ENCODE results near the gene PPP1R16B. TPM values are rescaled to one million over a fixed set of nuclear protein-coding genes. Genes with fewer than 3 reads are reported as not detected.

Gene PPP1R16B
- total RNA-seq, 2 donors from 2014 or later, result 45.5 to 80.4 TPM

DNA sequence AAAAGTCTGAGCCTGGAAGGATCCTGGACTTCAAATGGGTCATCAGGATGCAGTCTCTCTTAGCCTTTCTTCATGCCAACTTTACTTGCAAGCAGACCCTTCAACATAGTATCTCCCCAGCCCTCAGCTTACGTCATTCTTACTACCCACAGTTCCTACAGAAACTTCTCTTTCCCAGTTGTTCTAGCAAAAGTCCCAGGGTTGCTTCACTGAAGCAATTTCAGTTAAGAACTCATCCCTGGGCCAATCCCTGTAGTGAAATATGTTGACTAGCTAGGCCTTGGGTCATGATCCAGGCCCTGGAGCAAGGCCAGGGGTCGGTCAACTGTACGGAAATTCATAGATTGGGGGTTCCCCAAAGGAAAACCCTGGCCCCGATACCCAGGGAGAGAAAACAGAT, 112.2 kb downstream of the PPP1R16B start:
- ATAC-seq (no peak), DNase-seq (ENCODE audit: low spot score in 2 of 2) (no peak)
- no peaks in the 10 kb centered on the region for H3K9me3 Mint-ChIP-seq
- H3K36me3 Mint-ChIP-seq, result no peaks in the 10 kb centered on the region
- peak overlapping the region in 1 of 2 donors; percentile 55 for H3K27ac Mint-ChIP-seq

DNA sequence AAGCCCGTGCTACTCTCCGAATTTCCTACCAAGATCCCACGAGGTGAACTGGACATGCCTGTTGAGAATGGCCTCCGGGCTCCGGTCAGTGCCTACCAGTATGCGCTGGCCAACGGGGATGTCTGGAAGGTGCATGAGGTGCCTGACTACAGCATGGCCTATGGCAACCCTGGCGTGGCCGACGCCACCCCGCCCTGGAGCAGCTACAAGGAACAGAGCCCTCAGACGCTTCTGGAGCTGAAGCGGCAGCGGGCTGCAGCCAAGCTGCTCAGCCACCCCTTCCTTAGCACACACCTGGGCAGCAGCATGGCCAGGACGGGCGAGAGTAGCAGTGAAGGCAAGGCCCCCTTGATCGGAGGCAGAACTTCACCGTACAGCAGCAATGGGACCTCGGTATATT, 112.7 kb downstream of the PPP1R16B start:
- H3K27ac Mint-ChIP-seq, result no peak overlapping the region
- H3K9me3 Mint-ChIP-seq, result no peaks in the 10 kb centered on the region
- DNase-seq (ENCODE audit: low spot score in 2 of 2) (peak in 1 of 2 donors; percentile 25), ATAC-seq (peak in 1 of 2 donors; percentile 7)
- H3K36me3 Mint-ChIP-seq, result no peaks in the 10 kb centered on the region

DNA sequence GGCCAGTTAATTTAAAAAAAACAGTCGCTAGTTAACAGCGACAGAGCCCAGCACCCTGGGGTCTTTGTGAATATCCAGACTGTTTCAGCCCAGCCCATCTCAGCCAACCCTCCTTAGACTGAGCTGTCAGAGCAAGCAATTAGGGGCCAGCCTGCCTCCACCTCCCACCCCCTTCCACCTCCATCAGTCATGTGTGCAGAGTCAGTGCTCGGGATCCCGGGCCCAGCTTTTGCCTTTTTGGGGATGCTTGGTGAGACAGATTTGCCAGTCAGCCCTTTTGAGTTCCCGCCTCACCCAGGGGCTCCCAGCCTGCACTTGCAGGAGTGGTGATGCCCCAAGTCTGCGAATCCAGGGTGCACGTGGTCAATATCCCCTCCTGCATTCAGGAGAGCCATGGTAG, 114.2 kb downstream of the PPP1R16B start:
- H3K9me3 Mint-ChIP-seq, result no peaks in the 10 kb centered on the region
- DNase-seq (ENCODE audit: low spot score in 2 of 2) (no peak), ATAC-seq (no peak)
- no peaks in the 10 kb centered on the region for H3K36me3 Mint-ChIP-seq
- H3K27ac Mint-ChIP-seq, result no peak overlapping the region

DNA sequence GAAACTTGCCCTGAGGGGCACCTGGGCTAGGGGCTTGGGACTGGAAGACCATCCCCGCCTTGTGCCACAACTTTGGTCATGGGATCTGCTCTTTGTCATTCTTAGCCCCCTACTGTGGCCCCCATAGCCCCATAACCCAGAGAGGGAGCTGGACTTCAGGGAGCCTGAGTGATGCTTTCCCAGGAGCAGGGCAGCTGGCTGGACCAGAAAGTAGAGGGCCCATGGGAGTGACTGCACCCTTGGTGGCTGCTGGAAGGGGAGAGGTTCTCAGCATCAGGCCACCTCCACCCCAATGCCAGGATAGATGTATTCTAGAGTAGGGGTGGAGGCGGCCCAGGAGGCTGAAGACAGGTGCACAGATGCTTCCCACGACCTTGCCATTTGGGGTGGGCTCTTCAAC, 114.9 kb downstream of the PPP1R16B start:
- no peak for DNase-seq (ENCODE audit: low spot score in 2 of 2)
- H3K27ac Mint-ChIP-seq, result peak overlapping the region in 1 of 2 donors; percentile 25
- no peaks in the 10 kb centered on the region for H3K36me3 Mint-ChIP-seq
- peak in 1 of 2 donors; percentile 9 for ATAC-seq
- H3K9me3 Mint-ChIP-seq, result no peaks in the 10 kb centered on the region

DNA sequence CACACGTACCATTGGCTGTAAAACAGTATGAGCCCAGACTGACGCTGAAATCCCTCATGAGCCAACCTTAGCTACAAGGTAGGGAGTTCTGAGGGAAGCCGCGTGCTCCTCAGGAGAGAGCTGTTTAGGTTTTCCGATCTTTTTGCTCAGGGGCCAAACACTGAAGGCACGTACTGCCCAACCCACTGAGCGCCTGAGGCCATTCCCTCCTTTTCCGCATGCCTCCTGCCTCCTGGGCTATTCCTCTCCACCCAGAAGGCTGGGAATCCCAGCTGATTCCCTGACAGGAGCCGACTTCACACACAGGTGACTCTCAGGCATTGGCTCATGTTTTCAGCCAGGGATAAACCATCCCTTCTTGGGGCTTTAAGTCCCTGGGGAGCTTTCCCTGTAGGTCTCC, 115.4 kb downstream of the PPP1R16B start:
- no peaks in the 10 kb centered on the region for H3K9me3 Mint-ChIP-seq
- ATAC-seq (no peak), DNase-seq (ENCODE audit: low spot score in 2 of 2) (no peak)
- H3K36me3 Mint-ChIP-seq, result no peaks in the 10 kb centered on the region
- H3K27ac Mint-ChIP-seq, result peak overlapping the region in 1 of 2 donors; percentile 79

DNA sequence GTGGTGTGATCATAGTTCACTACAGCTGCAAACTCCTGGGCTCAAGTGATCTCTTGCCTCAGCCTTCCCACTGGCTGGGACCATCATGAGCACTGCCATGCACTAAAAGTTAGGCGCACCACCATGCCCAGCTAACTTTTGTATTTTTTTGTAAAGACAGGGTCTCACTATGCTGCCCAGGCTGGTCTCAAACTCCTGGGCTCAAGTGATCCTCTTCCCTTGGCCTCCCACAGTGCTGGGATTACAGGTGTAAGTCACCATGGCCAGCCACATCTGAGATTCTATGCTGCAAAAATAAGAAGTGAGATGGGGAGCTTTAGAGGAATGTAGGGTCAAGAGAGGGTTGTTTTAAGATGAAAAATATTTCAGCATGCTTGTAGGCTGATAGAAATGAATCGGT, 119.2 kb downstream of the PPP1R16B start:
- Mint-ChIP-seq H3K36me3 (peaks cover 6 to 9% of the 10 kb centered on the region in 2 donors), H3K27ac (peak overlapping the region; percentile 34 to 87), H3K9me3 (no peaks in the 10 kb centered on the region)
- no peak for DNase-seq (ENCODE audit: low spot score in 2 of 2)
- ATAC-seq, result no peak

DNA sequence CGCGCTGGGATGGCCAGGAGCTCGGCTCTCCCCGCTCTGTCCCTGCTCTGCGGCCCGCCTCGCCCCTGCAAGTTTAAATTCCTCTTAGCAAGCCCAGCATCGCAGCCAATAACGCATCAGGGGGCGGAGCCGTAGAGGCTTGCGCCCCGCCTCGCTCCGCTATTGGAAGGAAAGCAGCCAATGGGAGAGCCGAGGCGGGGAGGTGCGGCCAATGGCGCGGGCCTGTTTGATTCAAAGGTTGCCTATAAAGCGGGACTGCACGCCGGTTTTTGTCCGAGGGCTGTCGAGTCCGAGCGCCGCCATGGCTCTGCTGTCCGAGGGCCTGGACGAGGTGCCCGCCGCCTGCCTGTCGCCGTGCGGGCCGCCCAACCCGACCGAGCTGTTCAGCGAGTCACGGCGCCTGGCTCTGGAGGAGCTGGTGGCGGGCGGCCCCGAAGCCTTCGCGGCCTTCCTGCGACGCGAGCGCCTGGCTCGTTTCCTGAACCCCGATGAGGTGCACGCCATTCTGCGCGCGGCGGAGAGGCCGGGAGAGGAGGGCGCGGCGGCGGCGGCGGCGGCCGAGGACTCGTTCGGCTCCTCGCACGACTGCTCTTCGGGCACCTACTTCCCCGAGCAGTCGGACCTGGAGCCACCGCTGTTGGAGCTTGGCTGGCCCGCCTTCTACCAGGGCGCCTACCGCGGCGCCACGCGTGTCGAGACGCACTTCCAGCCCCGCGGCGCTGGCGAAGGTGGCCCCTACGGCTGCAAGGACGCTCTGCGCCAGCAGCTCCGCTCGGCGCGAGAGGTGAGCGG, 120.8 kb downstream of the PPP1R16B start, which contains the start of gene FAM83D:
Gene FAM83D (plus strand): TSS at position 276 of the 792 bp plus-strand sequence. CDS start 26 bp downstream, at position 302.
- Mint-ChIP-seq H3K9me3 (no peaks in the 10 kb centered on the region), H3K36me3 (peaks cover 6 to 9% of the 10 kb centered on the region in 2 donors), H3K27ac (peak within 1 kb of the TSS; percentile 87 to 95)
- ATAC-seq (peak; percentile 94 to 96), DNase-seq (ENCODE audit: low spot score in 2 of 2) (peak; percentile 95 to 98)

DNA sequence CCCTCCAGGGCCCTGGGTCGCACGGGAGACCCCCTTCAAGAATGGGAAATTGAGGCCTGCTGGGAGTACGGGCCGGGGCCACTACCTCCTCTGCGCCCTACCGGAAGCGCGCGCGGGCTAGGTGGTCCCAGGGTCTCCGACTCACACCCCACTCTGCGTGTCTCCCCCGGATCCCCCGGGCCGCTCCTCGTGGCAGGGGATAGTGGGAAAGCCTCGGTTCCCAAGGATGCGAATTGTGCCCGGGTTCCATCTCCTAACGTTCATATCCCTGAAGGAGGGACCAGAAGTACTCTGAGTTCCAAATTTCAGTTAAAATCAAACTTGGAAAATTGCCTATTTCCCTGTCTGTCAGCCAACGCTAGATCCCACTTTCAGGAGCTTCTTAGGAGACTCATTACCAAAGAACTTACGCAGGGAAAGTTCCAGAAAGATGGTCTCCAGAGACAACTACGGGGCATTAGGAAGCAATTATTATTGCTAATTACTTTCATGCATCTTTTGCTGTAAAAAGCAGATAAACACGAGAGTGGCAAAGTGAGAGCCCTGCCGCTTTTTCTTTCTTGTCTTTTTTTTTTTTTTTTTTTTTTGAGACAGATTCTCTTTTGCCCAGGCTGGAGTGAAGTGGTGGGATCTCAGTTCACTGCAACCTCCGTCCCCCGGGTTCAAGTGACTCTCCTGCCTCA, 121.6 kb downstream of the PPP1R16B start:
- no peaks in the 10 kb centered on the region for H3K9me3 Mint-ChIP-seq
- DNase-seq (ENCODE audit: low spot score in 2 of 2) (no peak), ATAC-seq (peak in 1 of 2 donors; percentile 2)
- peak overlapping the region; percentile 87 to 95 for H3K27ac Mint-ChIP-seq
- peaks cover 6 to 9% of the 10 kb centered on the region in 2 donors for H3K36me3 Mint-ChIP-seq

DNA sequence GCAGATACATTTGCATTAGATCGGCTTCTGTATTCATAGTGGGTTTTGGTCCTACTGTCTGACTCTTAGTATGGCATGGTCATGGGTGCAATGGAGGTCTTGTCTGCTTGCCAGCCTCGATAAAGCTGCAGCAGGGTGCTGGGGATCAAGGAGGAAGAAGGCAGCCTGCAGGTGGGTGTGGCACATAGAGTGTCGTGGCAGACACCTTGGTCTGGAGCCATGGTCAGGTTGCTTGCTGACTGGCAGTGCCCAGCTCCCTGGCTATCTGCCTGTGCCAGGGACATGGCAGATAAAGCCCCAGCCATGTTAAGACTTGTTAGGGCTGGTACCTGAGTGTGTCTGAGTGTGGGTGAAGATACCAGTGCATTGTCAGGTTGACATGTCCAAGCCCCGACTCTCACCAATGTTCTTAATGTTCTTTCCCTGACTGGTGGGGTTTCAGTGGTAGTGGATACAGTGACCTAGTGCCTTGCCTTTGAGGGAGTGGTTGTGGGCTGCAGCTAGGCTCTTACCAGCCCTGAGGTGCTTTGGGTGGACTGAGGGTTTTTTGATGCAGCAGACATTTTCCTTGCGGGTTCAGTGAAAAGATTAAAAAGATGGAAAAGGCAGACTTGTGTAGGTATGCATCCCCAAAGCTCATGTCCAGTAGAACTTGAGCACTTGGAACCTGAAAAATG, 122.5 kb downstream of the PPP1R16B start:
- Mint-ChIP-seq H3K27ac (peak overlapping the region; percentile 4 to 87), H3K9me3 (no peaks in the 10 kb centered on the region), H3K36me3 (peaks cover 6 to 9% of the 10 kb centered on the region in 2 donors)
- no peak for DNase-seq (ENCODE audit: low spot score in 2 of 2)
- ATAC-seq, result no peak

DNA sequence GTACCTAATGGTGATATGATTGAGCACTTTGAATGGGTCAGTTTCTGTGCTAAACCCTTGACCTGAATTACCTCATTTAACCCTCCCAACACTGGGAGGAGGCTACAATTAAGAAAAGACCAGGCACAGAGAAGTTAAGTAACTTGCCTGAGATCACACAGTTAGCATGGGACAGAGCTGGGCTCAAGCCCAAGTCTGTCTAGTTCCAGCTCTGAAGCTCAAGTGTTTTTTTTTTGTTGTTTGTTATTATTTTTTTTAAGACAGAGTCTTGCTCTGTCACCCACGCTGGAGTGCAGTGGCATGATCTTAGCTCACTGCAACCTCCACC, 124.7 kb downstream of the PPP1R16B start:
- Mint-ChIP-seq H3K9me3 (no peaks in the 10 kb centered on the region), H3K27ac (peak overlapping the region in 1 of 2 donors; percentile 84), H3K36me3 (peaks cover 6 to 9% of the 10 kb centered on the region in 2 donors)
- no peak for ATAC-seq
- DNase-seq (ENCODE audit: low spot score in 2 of 2), result no peak

DNA sequence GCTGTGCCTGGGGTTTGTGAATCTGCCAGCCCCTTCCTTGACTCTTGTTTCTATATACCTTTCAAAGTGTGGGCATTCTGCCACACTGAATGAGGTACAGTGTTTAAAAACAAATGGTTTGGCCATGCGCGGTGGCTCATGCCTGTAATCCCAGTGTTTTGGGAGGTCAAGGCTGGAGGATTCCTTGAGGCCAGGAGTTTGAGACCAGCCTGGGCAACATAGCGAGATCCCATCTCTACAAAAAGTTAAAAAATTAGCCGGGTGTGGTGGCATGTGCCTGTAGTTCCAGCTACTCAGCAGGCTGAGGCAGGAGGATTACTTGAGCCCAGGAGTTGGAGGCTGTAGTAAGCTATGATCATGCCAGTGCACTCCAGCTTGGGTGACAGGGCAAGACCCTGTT, 126.5 kb downstream of the PPP1R16B start:
- Mint-ChIP-seq H3K36me3 (peaks cover 6 to 9% of the 10 kb centered on the region in 2 donors), H3K27ac (no peak overlapping the region), H3K9me3 (no peaks in the 10 kb centered on the region)
- ATAC-seq (no peak), DNase-seq (ENCODE audit: low spot score in 2 of 2) (no peak)

DNA sequence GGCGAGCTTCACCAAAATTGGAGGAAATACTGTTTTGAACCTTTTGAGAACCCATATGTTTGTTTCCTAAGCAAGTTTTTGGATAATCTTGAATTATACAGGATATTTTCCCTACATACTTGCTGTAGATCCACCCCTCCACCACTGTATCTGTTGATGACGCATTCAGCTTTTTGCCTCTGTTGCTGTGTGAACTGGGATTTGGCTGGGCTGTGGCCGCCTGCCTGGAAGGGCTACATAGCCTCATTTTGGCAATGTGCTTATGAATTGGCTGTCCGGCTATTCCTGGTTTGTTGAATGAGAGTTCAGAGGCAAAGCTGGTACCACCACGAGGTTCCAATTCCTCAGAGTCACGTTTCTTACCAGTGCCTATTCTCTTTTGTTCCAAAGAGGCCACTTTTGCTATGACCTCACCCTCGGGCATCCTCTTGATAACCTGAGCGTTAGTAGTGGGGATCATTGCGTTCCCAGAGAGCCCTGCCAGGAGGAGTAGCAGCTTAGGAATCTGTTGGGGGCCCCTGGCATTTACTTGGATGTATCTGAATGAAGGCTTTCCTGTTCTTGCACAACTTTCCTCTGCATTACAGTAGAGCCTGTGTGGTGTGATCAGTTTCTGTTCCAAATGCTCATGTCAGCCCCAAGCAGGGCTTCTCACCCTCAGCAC, 127.1 kb downstream of the PPP1R16B start:
- peaks cover 6 to 9% of the 10 kb centered on the region in 2 donors for H3K36me3 Mint-ChIP-seq
- no peak for ATAC-seq
- no peaks in the 10 kb centered on the region for H3K9me3 Mint-ChIP-seq
- no peak for DNase-seq (ENCODE audit: low spot score in 2 of 2)
- H3K27ac Mint-ChIP-seq, result no peak overlapping the region

DNA sequence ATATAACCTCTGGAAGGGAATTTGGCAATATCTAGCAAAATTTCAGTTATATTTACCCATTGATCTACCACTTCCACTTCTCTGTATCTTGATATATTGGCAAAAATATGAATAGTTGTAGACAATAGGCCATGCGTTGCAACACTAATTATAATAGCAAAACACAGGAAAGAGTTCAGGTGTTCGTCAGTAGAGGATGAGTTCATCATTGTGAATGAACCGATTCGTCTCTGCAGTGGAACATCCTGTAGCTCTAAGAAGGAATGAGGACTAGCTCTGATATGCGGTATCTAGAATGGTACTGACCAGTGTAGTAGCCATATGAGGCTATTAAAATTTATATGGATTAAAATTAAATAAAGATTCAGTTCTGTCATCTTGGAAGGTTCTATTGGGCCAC, 129.0 kb downstream of the PPP1R16B start:
- ATAC-seq, result no peak
- H3K36me3 Mint-ChIP-seq, result peaks cover 0 to 12% of the 10 kb centered on the region in 2 donors
- H3K9me3 Mint-ChIP-seq, result no peaks in the 10 kb centered on the region
- H3K27ac Mint-ChIP-seq, result no peak overlapping the region
- DNase-seq (ENCODE audit: low spot score in 2 of 2), result no peak

DNA sequence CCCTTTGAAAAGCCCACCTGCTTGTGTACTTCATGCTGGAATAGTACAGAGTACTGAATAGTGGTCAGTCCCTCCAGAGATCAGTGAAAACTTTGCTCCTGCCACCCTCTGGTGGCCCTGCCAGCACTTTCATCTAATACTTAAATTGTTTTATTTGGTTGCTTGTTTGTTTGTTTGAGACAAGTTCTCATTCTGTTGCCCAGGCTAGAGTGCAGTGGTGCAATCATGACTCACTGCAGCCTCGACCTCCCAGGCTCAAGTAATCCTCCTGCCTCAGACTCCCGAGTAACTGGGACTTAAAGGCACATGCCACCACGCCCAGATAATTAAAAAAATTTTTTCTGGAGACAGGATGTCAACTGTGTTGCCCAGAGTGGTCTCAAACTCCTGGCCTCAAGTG, 129.8 kb downstream of the PPP1R16B start:
- Mint-ChIP-seq H3K36me3 (peaks cover 0 to 15% of the 10 kb centered on the region in 2 donors), H3K9me3 (no peaks in the 10 kb centered on the region), H3K27ac (no peak overlapping the region)
- ATAC-seq (no peak), DNase-seq (ENCODE audit: low spot score in 2 of 2) (no peak)

DNA sequence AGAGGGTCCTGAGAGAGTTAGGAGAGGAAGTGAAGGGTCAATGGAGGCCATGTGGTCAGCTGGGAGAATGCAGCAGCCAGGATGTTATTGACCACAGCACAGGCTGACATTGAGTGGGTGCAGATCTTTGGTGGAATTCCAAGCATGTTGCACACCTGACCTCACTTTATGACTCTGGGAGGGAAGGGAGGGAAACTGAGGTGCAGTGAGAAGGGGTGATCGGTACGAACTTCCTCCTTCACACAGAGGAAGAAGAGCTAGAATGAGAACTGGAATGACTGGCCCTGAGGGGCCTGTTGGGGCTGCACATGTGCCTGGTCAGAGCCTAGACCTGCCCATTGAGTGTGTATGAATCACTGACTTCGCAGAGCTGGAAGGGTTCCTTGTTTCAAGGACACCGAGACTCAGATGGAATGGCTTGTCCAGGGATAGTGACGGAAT, 130.5 kb downstream of the PPP1R16B start:
- Mint-ChIP-seq H3K9me3 (no peaks in the 10 kb centered on the region), H3K27ac (no peak overlapping the region), H3K36me3 (peaks cover 0 to 15% of the 10 kb centered on the region in 2 donors)
- ATAC-seq (no peak), DNase-seq (ENCODE audit: low spot score in 2 of 2) (no peak)

DNA sequence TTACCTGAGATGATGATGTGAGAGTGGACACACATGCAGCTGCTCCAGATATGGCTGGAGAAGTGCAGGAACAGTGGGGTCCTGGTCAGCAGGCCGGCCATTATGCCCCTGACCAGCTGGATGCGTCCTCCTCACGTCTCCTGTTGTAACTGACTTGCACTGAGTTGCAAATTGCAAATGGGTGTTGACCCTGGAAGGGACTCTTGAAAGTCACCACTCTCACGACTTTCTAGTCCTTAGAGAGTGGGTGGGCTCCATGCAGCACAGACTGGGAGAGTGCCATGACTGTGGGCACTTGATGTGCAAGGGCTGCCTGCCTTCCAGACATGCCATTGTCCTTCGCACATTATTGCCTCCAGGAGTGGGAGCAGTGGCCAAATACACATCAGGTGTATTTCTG, 131.5 kb downstream of the PPP1R16B start:
- Mint-ChIP-seq H3K27ac (no peak overlapping the region), H3K9me3 (no peaks in the 10 kb centered on the region), H3K36me3 (peaks cover 0 to 15% of the 10 kb centered on the region in 2 donors)
- no peak for DNase-seq (ENCODE audit: low spot score in 2 of 2)
- no peak for ATAC-seq
